Cerebellar nuclear complex (tissue), 1 donor: ENCODE data around the gene HSD17B2.

ENCODE experiments used
- DNase-seq, 2 experiments: peaks; one replicate each; lab custom pipeline; 2025; lab: John Stamatoyannopoulos, UW

HSD17B2 gene

GRCh38 chr16:82019535-82019934 lies 15.5 kb upstream of the HSD17B2 start:
- DNase-seq = no peak

GRCh38 chr16:82020051-82020450 lies 15.0 kb upstream of the HSD17B2 start:
- DNase-seq = no peak

- no peak for DNase-seq
Measured at GRCh38 chr16:82023206-82023605, 11.8 kb upstream of the HSD17B2 start.

- DNase-seq = no peak
Measured at GRCh38 chr16:82024316-82024715, 10.7 kb upstream of the HSD17B2 start.

- no peak for DNase-seq
Measured at GRCh38 chr16:82024883-82025282, 10.2 kb upstream of the HSD17B2 start.

GRCh38 chr16:82027629-82028064 lies 7.4 kb upstream of the HSD17B2 start:
- no peak for DNase-seq

GRCh38 chr16:82031116-82032084 lies 3.7 kb upstream of the HSD17B2 start:
- no peak for DNase-seq

GRCh38 chr16:82033006-82033405 lies 2.0 kb upstream of the HSD17B2 start:
- no peak for DNase-seq

GRCh38 chr16:82033683-82034300 lies 1.3 kb upstream of the HSD17B2 start:
- no peak for DNase-seq

- no peak for DNase-seq
Measured at GRCh38 chr16:82037251-82037650, 2.2 kb downstream of the HSD17B2 start.

- no peak for DNase-seq
Measured at GRCh38 chr16:82037666-82038065, 2.6 kb downstream of the HSD17B2 start.

- DNase-seq = no peak
Measured at GRCh38 chr16:82040296-82040695, 5.2 kb downstream of the HSD17B2 start.

- no peak for DNase-seq
Measured at GRCh38 chr16:82041542-82041941, 6.5 kb downstream of the HSD17B2 start.

GRCh38 chr16:82042144-82042543 lies 7.1 kb downstream of the HSD17B2 start:
- DNase-seq = no peak

GRCh38 chr16:82042846-82043245 lies 7.8 kb downstream of the HSD17B2 start:
- DNase-seq = no peak

GRCh38 chr16:82043680-82044584 lies 8.9 kb downstream of the HSD17B2 start:
- DNase-seq = no peak

- no peak for DNase-seq
Measured at GRCh38 chr16:82044585-82044911, 9.5 kb downstream of the HSD17B2 start.

GRCh38 chr16:82045465-82045864 lies 10.4 kb downstream of the HSD17B2 start:
- no peak for DNase-seq

- DNase-seq = no peak
Measured at GRCh38 chr16:82046541-82046940, 11.5 kb downstream of the HSD17B2 start.

GRCh38 chr16:82046941-82047340 lies 11.9 kb downstream of the HSD17B2 start:
- DNase-seq = no peak

GRCh38 chr16:82047374-82047773 lies 12.3 kb downstream of the HSD17B2 start:
- no peak for DNase-seq

GRCh38 chr16:82047787-82048186 lies 12.7 kb downstream of the HSD17B2 start:
- DNase-seq = no peak
